HG03520 (cell line): ENCODE data around the gene SLC25A48.
"Not testable (repeated sequence)": the region's sequence is repeated elsewhere in the genome, so short reads cannot be mapped to it uniquely, and the experiment has no call there.

ENCODE experiments used
- ATAC-seq: cut with Tn5 transposase; IDR thresholded peaks from one replicate; pipeline ENCODE4 v1.9.1; 2021; ENCODE audit warnings: mild to moderate bottlenecking, moderate library complexity; ENCODE audit not compliant: unreplicated experiment

SLC25A48 gene

GRCh38 chr5:135829681-135830383, 4.6 kb upstream of the SLC25A48 start:
- no peak for ATAC-seq

GRCh38 chr5:135830384-135830700, 4.1 kb upstream of the SLC25A48 start:
- no peak for ATAC-seq

- ATAC-seq = no peak
Observed at GRCh38 chr5:135830876-135831275, 3.6 kb upstream of the SLC25A48 start.

- ATAC-seq = no peak
Observed at GRCh38 chr5:135831439-135831838, 3.0 kb upstream of the SLC25A48 start.

GRCh38 chr5:135831851-135832555, 2.5 kb upstream of the SLC25A48 start:
- ATAC-seq = no peak

GRCh38 chr5:135832941-135833920, 1.2 kb upstream of the SLC25A48 start:
- no peak for ATAC-seq

GRCh38 chr5:135833961-135834638, 363 bp upstream of the SLC25A48 start:
- ATAC-seq = peak; percentile 85

GRCh38 chr5:135835766-135836165, 1.3 kb downstream of the SLC25A48 start:
- no peak for ATAC-seq

- not testable (repeated sequence) for ATAC-seq
Observed at GRCh38 chr5:135838395-135838794, 3.9 kb downstream of the SLC25A48 start.

GRCh38 chr5:135839566-135839965, 5.1 kb downstream of the SLC25A48 start:
- no peak for ATAC-seq

- no peak for ATAC-seq
Observed at GRCh38 chr5:135840959-135841358, 6.5 kb downstream of the SLC25A48 start.

GRCh38 chr5:135842737-135843136, 8.3 kb downstream of the SLC25A48 start:
- no peak for ATAC-seq

GRCh38 chr5:135843571-135844337, 9.3 kb downstream of the SLC25A48 start:
- ATAC-seq = no peak

- no peak for ATAC-seq
Observed at GRCh38 chr5:135846311-135846710, 11.8 kb downstream of the SLC25A48 start.

GRCh38 chr5:135847976-135848375, 13.5 kb downstream of the SLC25A48 start:
- ATAC-seq = no peak

- ATAC-seq = no peak
Observed at GRCh38 chr5:135850231-135850630, 15.8 kb downstream of the SLC25A48 start.

GRCh38 chr5:135850671-135851070, 16.2 kb downstream of the SLC25A48 start:
- no peak for ATAC-seq

- no peak for ATAC-seq
Observed at GRCh38 chr5:135851186-135851914, 16.9 kb downstream of the SLC25A48 start.
